Spleen (tissue), 11 donors: Measurements from ENCODE around the gene TBX2. TPM values are rescaled to one million over a fixed set of nuclear protein-coding genes. Genes with fewer than 3 reads are reported as not detected.

Experiments
- DNase-seq: peaks from one replicate; pipeline ENCODE4 v3.0.0-alpha.2; 2020
- H3K27ac ChIP-seq, 8 donors: fragments of 200-600 bp; sonication (generic) in 7 of 8; 1 replicate in 4 of 8; 2 replicates in 4 of 8; pipeline versions ENCODE4 v1.5.0 to v1.8.0; 2016 to 2021; ENCODE audit warnings: inconsistent platforms in 4 of 8, mild to moderate bottlenecking in 4 of 8, moderate library complexity in 1 of 8
- H3K27me3 ChIP-seq, 7 donors: fragments of 200-600 bp; sonication (generic) in 6 of 7; replicated peaks in 1 of 7; 1 replicate in 4 of 7; 2 replicates in 3 of 7; pipeline versions ENCODE4 v1.5.0 to v1.8.0; 2016 to 2021; ENCODE audit warnings: inconsistent platforms in 3 of 7, mild to moderate bottlenecking in 1 of 7
- H3K36me3 ChIP-seq, 6 donors: fragments of 200-600 bp; sonication (generic) in 5 of 6; 1 replicate in 4 of 6; 2 replicates in 2 of 6; pipeline versions ENCODE4 v1.5.0 to v1.8.0; 2016 to 2021; ENCODE audit warnings: inconsistent platforms in 2 of 6
- H3K4me1 ChIP-seq, 6 donors: fragments of 200-600 bp; sonication (generic) in 5 of 6; 1 replicate in 3 of 6; 2 replicates in 3 of 6; pipeline versions ENCODE4 v1.5.0 to v1.8.0; 2016 to 2021; ENCODE audit warnings: inconsistent platforms in 3 of 6
- H3K4me3 ChIP-seq, 8 donors: fragments of 200-600 bp; sonication (generic) in 7 of 8; 1 replicate in 4 of 8; 2 replicates in 4 of 8; pipeline versions ENCODE4 v1.5.0 to v1.8.0; 2016 to 2021; ENCODE audit warnings: inconsistent platforms in 4 of 8, mild to moderate bottlenecking in 4 of 8, moderate library complexity in 2 of 8
- H3K9me3 ChIP-seq, 8 donors: fragments of 200-600 bp; sonication (generic) in 7 of 8; 1 replicate in 4 of 8; 2 replicates in 4 of 8; pipeline versions ENCODE4 v1.5.0 to v1.8.0; 2016 to 2021; ENCODE audit warnings: inconsistent platforms in 4 of 8
- POLR2A ChIP-seq, 3 donors: fragments of 450-650 bp; IDR thresholded peaks; one replicate each; pipeline ENCODE4 v1.5.1; 2017; ENCODE audit warnings: antibody characterized with exemption in 3 of 3, mild to moderate bottlenecking in 1 of 3
- POLR2AphosphoS5 ChIP-seq, 3 donors: sonication (generic); formaldehyde crosslinking; IDR thresholded peaks; one replicate each; pipeline ENCODE4 v1.5.1; 2017; ENCODE audit warnings: antibody characterized with exemption in 3 of 3
- WGBS, 5 donors: extraction: QIAGEN DNeasy Blood & Tissue Kit in 3 of 5; methylation state at CpG; one replicate each; pipeline versions ENCODE4 v1.1.5 to v1.1.7; 2013 to 2018; 5-methylcytosine and 5-hydroxymethylcytosine counted together
- intact Hi-C: fragments of 100-400 bp; cut with DNase I; formaldehyde crosslinking; loops from one replicate; pipeline ENCODE4 v1.15.0; 2023; ENCODE audit warnings: low total_unique reads
- polyA plus RNA-seq, 3 donors: library from polyadenylated mRNA; stranded (reverse); fragments of 200-250 nt; gene quantifications; one replicate each; pipeline ENCODE4 v1.2.1, GENCODE V29; 2013
- total RNA-seq, 7 donors: library from RNA; depleted of rRNA in 3 of 7; stranded (reverse); fragments of >200 nt in 3 of 7; fragmentation: NEBNext Ultra II Directional in 4 of 7; extraction: Animal tissue kit (Norgen Biotek cat#: 25700) in 4 of 7; gene quantifications; one replicate each; pipeline versions ENCODE4 v1.1.0 to v1.2.1, GENCODE V29; 2016 to 2021
- TF ChIP-seq, protein P1 (sequence below), 11 experiments: fragments of 200-600 bp in 7 of 11; fragments of 450-650 bp in 4 of 11; sonication (generic) in 4 of 11; IDR thresholded peaks in 8 of 11; conservative IDR thresholded peaks in 3 of 11; 1 replicate in 7 of 11; 2 replicates in 4 of 11; pipeline versions ENCODE4 v1.4.0 to v1.8.0; 2016 to 2021; ENCODE audit warnings: antibody characterized with exemption in 11 of 11, inconsistent platforms in 4 of 11, mild to moderate bottlenecking in 1 of 11
- donor health status: healthy with polysubstance abuse.
- donor health status: DM: no; HTN: no; CAD: no; lungs with moderate emphysema.
- donor health status: DM: no; HTN: no; CAD: no.
- donor health status: Bipolar disorder and iron deficiency.
- donor health status: healthy.
- donor health status: DM: no; HTN: no; CAD: no.
- donor health status: DM: yes; HTN: yes; CAD: no.

Gene TBX2
- total and polyA plus RNA-seq, 10 donors, result 6.4 to 57.6 (median 24.1) TPM

DNA sequence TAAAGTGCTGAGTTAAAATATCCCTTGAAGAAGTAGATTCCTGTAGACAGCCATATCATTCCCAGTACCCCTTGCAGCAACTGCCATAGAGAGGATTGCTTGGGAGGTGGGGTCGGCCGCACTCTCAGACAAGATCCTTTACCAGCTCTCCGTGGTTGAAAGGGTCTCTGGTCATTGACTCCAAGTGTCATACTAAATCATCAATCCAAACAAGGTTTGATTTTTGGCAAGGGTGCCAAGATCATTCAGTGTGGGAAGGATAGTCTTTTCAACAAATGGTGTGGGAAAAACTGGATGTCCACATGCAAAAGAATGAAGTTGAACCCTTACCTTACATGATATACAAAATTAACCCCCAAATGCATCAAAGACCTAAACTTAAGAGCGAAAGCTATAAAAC is 21.8 kb downstream of the TBX2 start:
- Histone ChIP-seq H3K9me3 (no peaks in the 10 kb centered on the region), H3K4me1 (peaks cover 3 to 11% (median 8%) of the 10 kb centered on the region in 6 donors), H3K36me3 (no peaks in the 10 kb centered on the region), H3K27me3 (peaks cover 0 to 95% (median 21%) of the 10 kb centered on the region in 7 donors), H3K4me3 (no peak overlapping the region), H3K27ac (no peak overlapping the region)
- no peak for TF ChIP-seq POLR2A (IDR thresholded peaks at IDR 0.05)
- TF ChIP-seq, protein P1, sequence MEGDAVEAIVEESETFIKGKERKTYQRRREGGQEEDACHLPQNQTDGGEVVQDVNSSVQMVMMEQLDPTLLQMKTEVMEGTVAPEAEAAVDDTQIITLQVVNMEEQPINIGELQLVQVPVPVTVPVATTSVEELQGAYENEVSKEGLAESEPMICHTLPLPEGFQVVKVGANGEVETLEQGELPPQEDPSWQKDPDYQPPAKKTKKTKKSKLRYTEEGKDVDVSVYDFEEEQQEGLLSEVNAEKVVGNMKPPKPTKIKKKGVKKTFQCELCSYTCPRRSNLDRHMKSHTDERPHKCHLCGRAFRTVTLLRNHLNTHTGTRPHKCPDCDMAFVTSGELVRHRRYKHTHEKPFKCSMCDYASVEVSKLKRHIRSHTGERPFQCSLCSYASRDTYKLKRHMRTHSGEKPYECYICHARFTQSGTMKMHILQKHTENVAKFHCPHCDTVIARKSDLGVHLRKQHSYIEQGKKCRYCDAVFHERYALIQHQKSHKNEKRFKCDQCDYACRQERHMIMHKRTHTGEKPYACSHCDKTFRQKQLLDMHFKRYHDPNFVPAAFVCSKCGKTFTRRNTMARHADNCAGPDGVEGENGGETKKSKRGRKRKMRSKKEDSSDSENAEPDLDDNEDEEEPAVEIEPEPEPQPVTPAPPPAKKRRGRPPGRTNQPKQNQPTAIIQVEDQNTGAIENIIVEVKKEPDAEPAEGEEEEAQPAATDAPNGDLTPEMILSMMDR (IDR thresholded peaks at IDR 0.05 in 8 of 11, conservative IDR thresholded peaks at IDR 0.05 in 3 of 11), result no peak
- intact Hi-C loops, result no loop called here
- 81 to 93% (median 82%) methylated on average over 4 of the region's 4 CpGs for WGBS, 5 donors
- DNase-seq, result no peak

DNA sequence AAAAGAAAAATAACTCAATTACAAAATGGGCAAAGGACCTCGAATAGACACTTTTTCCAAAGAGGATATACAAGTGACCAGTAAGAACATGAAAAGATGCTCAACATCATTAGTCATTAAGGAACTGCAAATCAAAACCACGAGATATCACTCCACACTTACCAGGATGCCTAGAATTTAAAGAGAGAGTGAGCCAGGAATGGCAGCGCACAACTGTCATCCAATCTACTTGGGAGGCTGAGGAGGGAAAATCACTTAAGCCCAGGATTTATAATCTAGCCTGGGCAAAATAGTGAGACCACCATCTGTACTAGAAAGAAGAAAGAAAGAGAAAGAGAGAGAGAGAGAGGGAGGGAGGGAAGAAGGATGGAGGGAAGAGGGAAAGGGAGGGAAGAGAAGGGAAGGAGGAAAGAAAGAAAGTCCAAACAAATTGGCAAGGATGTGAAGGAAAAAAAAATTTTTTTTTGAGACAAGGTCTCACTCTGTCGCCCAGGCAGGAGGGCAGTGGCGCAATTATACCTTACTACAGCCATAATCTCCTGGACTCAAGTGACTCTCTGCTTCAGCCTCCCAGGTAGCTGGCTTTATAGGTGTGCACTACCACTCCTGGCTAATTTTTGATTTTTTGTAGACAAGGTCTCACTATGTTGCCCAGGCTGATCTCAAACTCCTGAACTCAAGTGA is 22.6 kb downstream of the TBX2 start:
- intact Hi-C loops, result no loop called here
- Histone ChIP-seq H3K9me3 (no peaks in the 10 kb centered on the region), H3K4me1 (peaks cover 0 to 3% (median 0%) of the 10 kb centered on the region in 6 donors), H3K36me3 (no peaks in the 10 kb centered on the region), H3K4me3 (no peak overlapping the region), H3K27me3 (peaks cover 0 to 87% (median 21%) of the 10 kb centered on the region in 7 donors), H3K27ac (no peak overlapping the region)
- no peak for DNase-seq
- WGBS, 5 donors, result 60 to 74% (median 70%) methylated on average over 5 of the region's 5 CpGs
- TF ChIP-seq POLR2A (IDR thresholded peaks at IDR 0.05), result no peak
- TF ChIP-seq, protein P1 (IDR thresholded peaks at IDR 0.05 in 8 of 11, conservative IDR thresholded peaks at IDR 0.05 in 3 of 11), result no peak
- no peak for TF ChIP-seq POLR2AphosphoS5 (IDR thresholded peaks at IDR 0.05)

DNA sequence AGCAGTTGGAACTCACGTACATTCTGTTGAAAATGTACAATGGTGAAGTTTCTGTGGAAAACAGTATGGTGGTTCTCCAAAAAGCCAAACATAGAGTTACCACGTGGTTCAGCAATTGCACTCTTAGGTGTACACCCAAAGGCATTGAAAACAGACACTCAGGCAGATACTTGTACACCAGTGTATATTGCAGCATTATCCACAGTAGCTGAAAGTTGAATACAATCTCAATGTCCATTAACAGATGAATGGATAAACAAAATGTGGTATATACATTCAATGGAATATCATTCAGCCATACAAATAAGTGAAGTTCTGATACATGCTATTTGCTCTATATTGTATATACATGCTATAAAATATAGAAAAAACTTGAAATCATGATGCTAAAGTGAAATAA is 23.2 kb downstream of the TBX2 start:
- intact Hi-C loops, result no loop called here
- 32 to 55% (median 36%) methylated on average over 2 of the region's 2 CpGs for WGBS, 5 donors
- no peak overlapping the region for H3K27ac ChIP-seq
- no peak for DNase-seq
- H3K4me3 ChIP-seq, result no peak overlapping the region
- H3K9me3 ChIP-seq, result no peaks in the 10 kb centered on the region
- peaks cover 0 to 80% (median 21%) of the 10 kb centered on the region in 7 donors for H3K27me3 ChIP-seq
- no peaks in the 10 kb centered on the region for H3K4me1 ChIP-seq
- no peaks in the 10 kb centered on the region for H3K36me3 ChIP-seq
- TF ChIP-seq POLR2AphosphoS5 (IDR thresholded peaks at IDR 0.05) (no peak), POLR2A (IDR thresholded peaks at IDR 0.05) (no peak)
- TF ChIP-seq, protein P1 (IDR thresholded peaks at IDR 0.05 in 8 of 11, conservative IDR thresholded peaks at IDR 0.05 in 3 of 11), result no peak

DNA sequence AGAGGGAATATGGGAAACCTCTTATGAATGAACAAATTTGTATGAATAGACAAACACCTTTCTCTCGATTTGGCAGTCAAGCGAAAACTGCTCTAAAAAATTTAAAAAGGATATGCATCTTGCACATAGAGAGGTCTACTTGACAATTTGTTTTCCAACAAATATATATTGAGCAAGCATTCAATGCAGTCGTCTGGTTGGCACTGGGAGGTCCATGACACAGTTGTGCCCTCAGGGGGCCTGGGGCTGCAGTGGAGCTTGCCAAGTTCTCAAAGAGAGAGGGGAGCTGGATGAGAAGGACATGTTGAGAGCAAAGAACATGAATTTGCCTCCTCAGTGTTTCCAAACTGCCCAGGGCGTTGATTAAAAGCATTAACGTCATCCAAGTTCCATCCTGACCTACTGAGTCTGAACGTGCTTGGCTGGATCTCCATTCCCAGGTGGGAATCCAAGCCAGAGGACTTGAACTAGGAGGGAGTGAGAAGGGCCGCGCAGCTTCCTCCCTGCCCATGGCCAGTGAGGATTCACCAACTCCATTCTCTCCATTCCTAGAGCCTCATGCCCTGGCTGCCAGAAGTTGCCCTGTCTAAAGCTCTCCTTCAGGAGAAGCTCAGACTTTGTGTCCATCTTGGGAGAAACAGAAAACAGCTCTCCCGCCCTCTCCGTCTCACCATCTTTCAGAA is 24.5 kb downstream of the TBX2 start:
- DNase-seq, result no peak
- 81 to 90% (median 85%) methylated on average over 10 of the region's 10 CpGs for WGBS, 5 donors
- no peaks in the 10 kb centered on the region for H3K36me3 ChIP-seq
- intact Hi-C loops, result no loop called here
- H3K27ac ChIP-seq, result no peak overlapping the region
- H3K9me3 ChIP-seq, result no peaks in the 10 kb centered on the region
- H3K4me1 ChIP-seq, result no peaks in the 10 kb centered on the region
- TF ChIP-seq POLR2AphosphoS5 (IDR thresholded peaks at IDR 0.05) (no peak), POLR2A (IDR thresholded peaks at IDR 0.05) (no peak)
- TF ChIP-seq, protein P1 (IDR thresholded peaks at IDR 0.05 in 8 of 11, conservative IDR thresholded peaks at IDR 0.05 in 3 of 11), result no peak
- peaks cover 0 to 71% (median 21%) of the 10 kb centered on the region in 7 donors for H3K27me3 ChIP-seq
- no peak overlapping the region for H3K4me3 ChIP-seq
